Measurements from ENCODE around the gene RHOV.

GRCh38 chr15:40892447-40893012 lies 18.5 kb upstream of the RHOV start:
- TF ChIP-seq CTCF (IDR thresholded peaks at IDR 0.05; ENCODE audit: low read depth, low read length, poor library complexity, severe bottlenecking): no peak
- no peak for TF ChIP-seq EZH2phosphoT487 (IDR thresholded peaks at IDR 0.05; ENCODE audit: borderline replicate concordance, low read length)
